ENCODE data around the gene TSPO2. TPM values are rescaled to one million over a fixed set of nuclear protein-coding genes. Genes with fewer than 3 reads are reported as not detected.

Gene TSPO2
- total and polyA plus RNA-seq, 2 of the 13 experiments (the other 11 are each of a cell fraction or from before 2014, with no cell fraction given), result 0.55 TPM; not detected in 1

DNA sequence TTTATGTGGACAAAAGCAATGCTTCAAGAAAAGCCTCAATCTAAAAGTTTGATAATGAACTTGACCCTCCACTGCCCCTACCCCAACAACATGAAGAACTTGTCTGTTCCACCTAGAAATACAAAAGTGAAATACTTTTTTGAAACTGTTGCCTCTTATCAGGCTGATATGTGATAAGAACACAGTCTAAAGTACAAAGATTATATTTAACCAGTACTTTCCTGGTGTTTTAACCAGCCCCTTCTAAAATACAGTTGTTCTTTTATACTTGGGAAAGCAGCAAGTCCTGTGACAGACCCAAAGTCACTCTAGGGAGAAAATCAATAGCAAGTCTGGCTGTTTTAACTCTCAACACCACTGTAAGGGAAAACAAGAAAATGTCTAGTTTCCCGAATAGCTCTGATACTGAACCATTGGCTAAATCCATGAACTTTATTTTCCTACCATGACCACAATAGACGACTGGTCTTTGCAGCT is 23.3 kb downstream of the TSPO2 start (continued):
- TF ChIP-seq, protein P1, sequence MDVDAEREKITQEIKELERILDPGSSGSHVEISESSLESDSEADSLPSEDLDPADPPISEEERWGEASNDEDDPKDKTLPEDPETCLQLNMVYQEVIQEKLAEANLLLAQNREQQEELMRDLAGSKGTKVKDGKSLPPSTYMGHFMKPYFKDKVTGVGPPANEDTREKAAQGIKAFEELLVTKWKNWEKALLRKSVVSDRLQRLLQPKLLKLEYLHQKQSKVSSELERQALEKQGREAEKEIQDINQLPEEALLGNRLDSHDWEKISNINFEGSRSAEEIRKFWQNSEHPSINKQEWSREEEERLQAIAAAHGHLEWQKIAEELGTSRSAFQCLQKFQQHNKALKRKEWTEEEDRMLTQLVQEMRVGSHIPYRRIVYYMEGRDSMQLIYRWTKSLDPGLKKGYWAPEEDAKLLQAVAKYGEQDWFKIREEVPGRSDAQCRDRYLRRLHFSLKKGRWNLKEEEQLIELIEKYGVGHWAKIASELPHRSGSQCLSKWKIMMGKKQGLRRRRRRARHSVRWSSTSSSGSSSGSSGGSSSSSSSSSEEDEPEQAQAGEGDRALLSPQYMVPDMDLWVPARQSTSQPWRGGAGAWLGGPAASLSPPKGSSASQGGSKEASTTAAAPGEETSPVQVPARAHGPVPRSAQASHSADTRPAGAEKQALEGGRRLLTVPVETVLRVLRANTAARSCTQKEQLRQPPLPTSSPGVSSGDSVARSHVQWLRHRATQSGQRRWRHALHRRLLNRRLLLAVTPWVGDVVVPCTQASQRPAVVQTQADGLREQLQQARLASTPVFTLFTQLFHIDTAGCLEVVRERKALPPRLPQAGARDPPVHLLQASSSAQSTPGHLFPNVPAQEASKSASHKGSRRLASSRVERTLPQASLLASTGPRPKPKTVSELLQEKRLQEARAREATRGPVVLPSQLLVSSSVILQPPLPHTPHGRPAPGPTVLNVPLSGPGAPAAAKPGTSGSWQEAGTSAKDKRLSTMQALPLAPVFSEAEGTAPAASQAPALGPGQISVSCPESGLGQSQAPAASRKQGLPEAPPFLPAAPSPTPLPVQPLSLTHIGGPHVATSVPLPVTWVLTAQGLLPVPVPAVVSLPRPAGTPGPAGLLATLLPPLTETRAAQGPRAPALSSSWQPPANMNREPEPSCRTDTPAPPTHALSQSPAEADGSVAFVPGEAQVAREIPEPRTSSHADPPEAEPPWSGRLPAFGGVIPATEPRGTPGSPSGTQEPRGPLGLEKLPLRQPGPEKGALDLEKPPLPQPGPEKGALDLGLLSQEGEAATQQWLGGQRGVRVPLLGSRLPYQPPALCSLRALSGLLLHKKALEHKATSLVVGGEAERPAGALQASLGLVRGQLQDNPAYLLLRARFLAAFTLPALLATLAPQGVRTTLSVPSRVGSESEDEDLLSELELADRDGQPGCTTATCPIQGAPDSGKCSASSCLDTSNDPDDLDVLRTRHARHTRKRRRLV (CRISPR knock-in tag; IDR thresholded peaks at IDR 0.05), result no peak
- TF ChIP-seq NR2F1 (CRISPR knock-in tag; IDR thresholded peaks at IDR 0.05), result peak; percentile 23 to 64; a peak in 3 of 4 replicates
- TF ChIP-seq, protein P2, sequence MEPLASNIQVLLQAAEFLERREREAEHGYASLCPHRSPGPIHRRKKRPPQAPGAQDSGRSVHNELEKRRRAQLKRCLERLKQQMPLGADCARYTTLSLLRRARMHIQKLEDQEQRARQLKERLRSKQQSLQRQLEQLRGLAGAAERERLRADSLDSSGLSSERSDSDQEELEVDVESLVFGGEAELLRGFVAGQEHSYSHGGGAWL (CRISPR knock-in tag; IDR thresholded peaks at IDR 0.05), result no peak
- no peak for TF ChIP-seq HNRNPH1 (optimal IDR thresholded peaks at IDR 0.05; ENCODE audit: low read depth, low read length)
- no peak for TF ChIP-seq ZNF10 (CRISPR knock-in tag; IDR thresholded peaks at IDR 0.05; ENCODE audit: borderline replicate concordance, low read depth)
- TF ChIP-seq, protein P3, sequence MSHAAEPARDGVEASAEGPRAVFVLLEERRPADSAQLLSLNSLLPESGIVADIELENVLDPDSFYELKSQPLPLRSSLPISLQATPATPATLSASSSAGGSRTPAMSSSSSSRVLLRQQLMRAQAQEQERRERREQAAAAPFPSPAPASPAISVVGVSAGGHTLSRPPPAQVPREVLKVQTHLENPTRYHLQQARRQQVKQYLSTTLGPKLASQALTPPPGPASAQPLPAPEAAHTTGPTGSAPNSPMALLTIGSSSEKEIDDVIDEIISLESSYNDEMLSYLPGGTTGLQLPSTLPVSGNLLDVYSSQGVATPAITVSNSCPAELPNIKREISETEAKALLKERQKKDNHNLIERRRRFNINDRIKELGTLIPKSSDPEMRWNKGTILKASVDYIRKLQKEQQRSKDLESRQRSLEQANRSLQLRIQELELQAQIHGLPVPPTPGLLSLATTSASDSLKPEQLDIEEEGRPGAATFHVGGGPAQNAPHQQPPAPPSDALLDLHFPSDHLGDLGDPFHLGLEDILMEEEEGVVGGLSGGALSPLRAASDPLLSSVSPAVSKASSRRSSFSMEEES (CRISPR knock-in tag; IDR thresholded peaks at IDR 0.05), result peak; percentile 95
- peak; percentile 69; the same call in 1 of the 2 replicates for TF ChIP-seq ZBTB7B (CRISPR knock-in tag; IDR thresholded peaks at IDR 0.05)
- TF ChIP-seq CAMTA2 (CRISPR knock-in tag; IDR thresholded peaks at IDR 0.05; ENCODE audit: borderline replicate concordance), result no peak
- TF ChIP-seq, protein P4, sequence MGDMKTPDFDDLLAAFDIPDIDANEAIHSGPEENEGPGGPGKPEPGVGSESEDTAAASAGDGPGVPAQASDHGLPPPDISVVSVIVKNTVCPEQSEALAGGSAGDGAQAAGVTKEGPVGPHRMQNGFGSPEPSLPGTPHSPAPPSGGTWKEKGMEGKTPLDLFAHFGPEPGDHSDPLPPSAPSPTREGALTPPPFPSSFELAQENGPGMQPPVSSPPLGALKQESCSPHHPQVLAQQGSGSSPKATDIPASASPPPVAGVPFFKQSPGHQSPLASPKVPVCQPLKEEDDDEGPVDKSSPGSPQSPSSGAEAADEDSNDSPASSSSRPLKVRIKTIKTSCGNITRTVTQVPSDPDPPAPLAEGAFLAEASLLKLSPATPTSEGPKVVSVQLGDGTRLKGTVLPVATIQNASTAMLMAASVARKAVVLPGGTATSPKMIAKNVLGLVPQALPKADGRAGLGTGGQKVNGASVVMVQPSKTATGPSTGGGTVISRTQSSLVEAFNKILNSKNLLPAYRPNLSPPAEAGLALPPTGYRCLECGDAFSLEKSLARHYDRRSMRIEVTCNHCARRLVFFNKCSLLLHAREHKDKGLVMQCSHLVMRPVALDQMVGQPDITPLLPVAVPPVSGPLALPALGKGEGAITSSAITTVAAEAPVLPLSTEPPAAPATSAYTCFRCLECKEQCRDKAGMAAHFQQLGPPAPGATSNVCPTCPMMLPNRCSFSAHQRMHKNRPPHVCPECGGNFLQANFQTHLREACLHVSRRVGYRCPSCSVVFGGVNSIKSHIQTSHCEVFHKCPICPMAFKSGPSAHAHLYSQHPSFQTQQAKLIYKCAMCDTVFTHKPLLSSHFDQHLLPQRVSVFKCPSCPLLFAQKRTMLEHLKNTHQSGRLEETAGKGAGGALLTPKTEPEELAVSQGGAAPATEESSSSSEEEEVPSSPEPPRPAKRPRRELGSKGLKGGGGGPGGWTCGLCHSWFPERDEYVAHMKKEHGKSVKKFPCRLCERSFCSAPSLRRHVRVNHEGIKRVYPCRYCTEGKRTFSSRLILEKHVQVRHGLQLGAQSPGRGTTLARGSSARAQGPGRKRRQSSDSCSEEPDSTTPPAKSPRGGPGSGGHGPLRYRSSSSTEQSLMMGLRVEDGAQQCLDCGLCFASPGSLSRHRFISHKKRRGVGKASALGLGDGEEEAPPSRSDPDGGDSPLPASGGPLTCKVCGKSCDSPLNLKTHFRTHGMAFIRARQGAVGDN (CRISPR knock-in tag; IDR thresholded peaks at IDR 0.05), result no peak
- TF ChIP-seq ZNF232 (CRISPR knock-in tag; IDR thresholded peaks at IDR 0.05; ENCODE audit: borderline replicate concordance), result no peak
- TF ChIP-seq MAFK (conservative IDR thresholded peaks at IDR 0.05 in 1 of 2, IDR thresholded peaks at IDR 0.05 in 1 of 2; ENCODE audit: low read length in 2 of 2), result no peak
- TF ChIP-seq RXRB (CRISPR knock-in tag; IDR thresholded peaks at IDR 0.05; ENCODE audit: borderline replicate concordance), result peak; percentile 96
- TF ChIP-seq, protein P5, sequence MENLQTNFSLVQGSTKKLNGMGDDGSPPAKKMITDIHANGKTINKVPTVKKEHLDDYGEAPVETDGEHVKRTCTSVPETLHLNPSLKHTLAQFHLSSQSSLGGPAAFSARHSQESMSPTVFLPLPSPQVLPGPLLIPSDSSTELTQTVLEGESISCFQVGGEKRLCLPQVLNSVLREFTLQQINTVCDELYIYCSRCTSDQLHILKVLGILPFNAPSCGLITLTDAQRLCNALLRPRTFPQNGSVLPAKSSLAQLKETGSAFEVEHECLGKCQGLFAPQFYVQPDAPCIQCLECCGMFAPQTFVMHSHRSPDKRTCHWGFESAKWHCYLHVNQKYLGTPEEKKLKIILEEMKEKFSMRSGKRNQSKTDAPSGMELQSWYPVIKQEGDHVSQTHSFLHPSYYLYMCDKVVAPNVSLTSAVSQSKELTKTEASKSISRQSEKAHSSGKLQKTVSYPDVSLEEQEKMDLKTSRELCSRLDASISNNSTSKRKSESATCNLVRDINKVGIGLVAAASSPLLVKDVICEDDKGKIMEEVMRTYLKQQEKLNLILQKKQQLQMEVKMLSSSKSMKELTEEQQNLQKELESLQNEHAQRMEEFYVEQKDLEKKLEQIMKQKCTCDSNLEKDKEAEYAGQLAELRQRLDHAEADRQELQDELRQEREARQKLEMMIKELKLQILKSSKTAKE (CRISPR knock-in tag; IDR thresholded peaks at IDR 0.05; ENCODE audit: borderline replicate concordance), result peak; percentile 91
- no peak for TF ChIP-seq ZNF768 (CRISPR knock-in tag; IDR thresholded peaks at IDR 0.05)
- TF ChIP-seq MYC (CRISPR knock-in tag; IDR thresholded peaks at IDR 0.05; ENCODE audit: borderline replicate concordance), result no peak
- TF ChIP-seq ZNF264 (CRISPR knock-in tag; IDR thresholded peaks at IDR 0.05), result no peak

Measured in HepG2 (cell line).